Midbrain (tissue), 1 donor: Measurements from ENCODE around the gene NIPBL.
"Not testable (repeated sequence)": the region's sequence is repeated elsewhere in the genome, so short reads cannot be mapped to it uniquely, and the experiment has no call there.

ENCODE experiments used
- DNase-seq: peaks from one replicate; lab custom pipeline; 2025; lab: John Stamatoyannopoulos, UW

Gene NIPBL

GRCh38 chr5:37086466-37087173 lies 210.1 kb downstream of the NIPBL start:
- no peak for DNase-seq

GRCh38 chr5:37088009-37088408 lies 211.4 kb downstream of the NIPBL start:
- DNase-seq = no peak

GRCh38 chr5:37090123-37090726 lies 213.7 kb downstream of the NIPBL start:
- DNase-seq = no peak

GRCh38 chr5:37090781-37091180 lies 214.2 kb downstream of the NIPBL start:
- no peak for DNase-seq

- not testable (repeated sequence) for DNase-seq
Measured at GRCh38 chr5:37093795-37094194, 217.2 kb downstream of the NIPBL start.

- DNase-seq = not testable (repeated sequence)
Measured at GRCh38 chr5:37099267-37099666, 222.7 kb downstream of the NIPBL start.

- DNase-seq = no peak
Measured at GRCh38 chr5:37103302-37103701, 226.7 kb downstream of the NIPBL start.

- no peak for DNase-seq
Measured at GRCh38 chr5:37109338-37109737, 232.8 kb downstream of the NIPBL start.

- DNase-seq = no peak
Measured at GRCh38 chr5:37110135-37110534, 233.6 kb downstream of the NIPBL start.

- DNase-seq = no peak
Measured at GRCh38 chr5:37111426-37112382, 235.1 kb downstream of the NIPBL start.

GRCh38 chr5:37112383-37112991 lies 235.9 kb downstream of the NIPBL start:
- no peak for DNase-seq
